HG03575 (cell line): Measurements from ENCODE around the gene GHRHR.

Experiments
- ATAC-seq: cut with Tn5 transposase; IDR thresholded peaks from one replicate; pipeline ENCODE4 v1.9.1; 2021; ENCODE audit not compliant: unreplicated experiment, insufficient number of reproducible peaks, low FRiP score; ENCODE audit errors: extremely low read depth

GHRHR gene

DNA sequence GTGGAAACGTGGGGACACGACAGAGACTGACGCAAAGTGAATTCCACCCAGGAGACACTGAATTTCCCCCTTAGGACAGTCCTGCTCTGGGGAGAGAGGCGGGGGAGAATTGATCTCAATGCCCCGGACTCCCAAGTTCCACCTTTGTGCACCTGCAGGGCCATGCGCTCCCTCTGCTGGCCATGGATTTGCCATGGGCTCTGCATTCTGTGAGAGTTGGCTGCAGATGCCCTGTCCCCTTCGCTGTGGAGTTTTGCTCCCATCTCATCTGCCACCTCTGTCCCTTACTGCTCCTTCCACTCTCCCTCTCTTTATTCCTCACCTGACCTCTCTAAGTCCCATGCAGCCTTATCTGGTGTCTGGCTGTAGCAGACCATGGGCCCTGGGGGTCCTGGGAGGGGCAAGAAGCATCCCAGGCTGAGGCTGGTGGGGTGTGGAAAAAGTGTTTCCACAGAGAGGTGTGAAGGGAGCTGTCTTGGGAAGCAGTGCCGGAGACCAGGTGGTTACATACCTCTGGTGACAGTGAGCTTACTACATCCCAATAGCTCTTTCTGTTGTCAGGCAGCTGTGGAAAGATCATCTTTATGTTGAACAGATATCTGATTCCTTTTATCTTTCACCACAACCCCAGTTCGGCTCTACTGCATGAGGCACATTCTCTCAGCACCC, 14.3 kb downstream of the GHRHR start:
- ATAC-seq, result no peak

DNA sequence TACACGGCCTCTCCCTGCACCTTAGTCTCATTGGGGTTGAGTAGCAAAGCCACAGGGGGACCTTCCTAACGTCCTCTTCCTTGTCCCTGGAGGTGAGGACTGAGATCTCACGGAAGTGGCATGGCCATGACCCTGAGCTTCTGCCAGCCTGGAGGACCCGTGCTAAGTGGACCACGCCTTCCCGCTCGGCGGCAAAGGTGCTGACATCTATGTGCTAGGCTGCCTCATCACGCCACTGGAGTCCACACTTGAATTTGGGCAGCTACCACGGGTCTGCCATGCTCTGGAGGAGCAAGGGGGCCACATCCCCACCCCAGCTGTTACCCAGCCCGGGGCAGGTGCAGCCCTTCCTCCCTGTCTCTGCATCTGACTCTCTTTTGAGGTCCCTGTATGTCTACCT, 15.3 kb downstream of the GHRHR start:
- ATAC-seq, result no peak

DNA sequence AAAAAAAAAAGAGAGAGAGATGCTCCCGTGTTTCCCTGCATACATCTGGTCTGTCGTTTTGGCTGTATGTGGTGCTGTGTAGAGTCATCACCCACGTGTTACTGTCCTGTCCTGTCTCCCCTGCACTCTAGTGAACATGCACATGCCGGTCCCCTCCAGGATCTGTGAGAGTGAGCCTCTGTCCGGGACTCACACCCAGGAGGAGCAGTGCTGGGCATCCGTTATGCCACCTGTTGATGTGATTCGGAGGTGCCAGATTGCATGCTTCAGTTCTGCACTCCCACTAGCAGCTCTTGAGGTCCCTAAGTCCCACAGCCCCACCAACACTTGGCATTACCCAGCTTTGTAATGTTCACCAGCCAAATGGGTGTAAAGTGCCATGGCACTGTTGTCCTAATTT, 16.4 kb downstream of the GHRHR start:
- ATAC-seq, result no peak

DNA sequence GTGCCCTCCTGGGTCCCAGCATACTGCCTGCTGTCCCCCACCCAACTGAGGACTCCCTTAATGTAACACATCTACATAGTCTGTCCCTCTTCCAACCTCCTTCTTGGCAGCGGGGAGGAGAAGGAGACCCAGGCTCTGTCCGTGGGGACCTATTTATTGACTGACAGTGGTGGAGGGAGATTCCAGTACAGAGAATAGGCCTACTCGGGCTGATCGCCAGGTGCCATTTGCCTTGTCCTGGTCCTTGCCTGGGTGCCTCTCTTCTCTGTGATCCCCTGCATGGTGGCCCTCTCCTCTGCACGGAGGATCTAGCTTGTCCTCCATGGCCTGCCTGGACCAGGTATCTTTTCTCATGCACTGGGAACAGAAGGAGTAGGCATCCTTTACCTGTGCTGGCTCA, 17.0 kb downstream of the GHRHR start:
- no peak for ATAC-seq

DNA sequence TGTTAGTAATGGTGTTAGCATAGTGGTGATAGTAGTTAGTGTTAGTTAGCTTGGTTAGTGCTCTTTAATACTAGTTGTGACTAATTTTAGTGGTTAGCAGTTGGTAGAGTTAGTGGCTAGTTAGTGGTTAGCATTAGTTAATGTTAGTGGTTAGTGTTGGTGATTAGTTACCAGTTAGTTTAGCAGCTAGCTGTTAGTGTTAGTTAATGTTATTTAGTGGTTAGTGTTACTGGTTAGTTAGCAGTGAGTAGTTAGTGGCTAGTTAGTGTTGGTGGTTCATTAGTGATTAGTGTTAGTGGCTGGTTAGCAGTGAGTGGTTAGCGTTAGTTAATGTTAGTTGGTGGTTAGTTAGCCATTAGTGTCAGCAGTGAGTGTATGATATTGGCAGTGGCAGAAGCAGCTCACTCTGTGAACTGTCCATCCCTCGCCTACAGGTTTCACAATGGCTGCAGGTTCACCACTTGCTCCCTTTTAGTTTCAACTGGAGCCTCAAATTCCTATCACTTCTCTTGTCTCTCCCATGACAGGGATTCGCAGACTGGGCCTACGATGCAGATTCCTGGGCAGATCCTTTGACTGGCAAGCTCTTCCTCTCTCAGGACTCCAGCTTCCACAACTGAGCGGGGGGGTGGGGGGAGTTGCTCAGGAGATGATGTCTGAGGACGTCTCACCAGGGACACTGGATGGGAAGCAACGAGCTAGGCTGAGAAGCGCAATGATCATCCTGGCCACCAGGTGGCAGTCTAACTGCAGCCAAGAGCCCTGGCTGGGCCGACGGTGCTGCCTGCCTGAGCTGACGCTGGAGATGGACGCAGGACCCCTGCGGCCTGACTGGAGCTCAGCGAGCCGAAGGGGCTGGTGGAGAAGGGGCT, 19.5 kb downstream of the GHRHR start:
- peak; percentile 53 for ATAC-seq

DNA sequence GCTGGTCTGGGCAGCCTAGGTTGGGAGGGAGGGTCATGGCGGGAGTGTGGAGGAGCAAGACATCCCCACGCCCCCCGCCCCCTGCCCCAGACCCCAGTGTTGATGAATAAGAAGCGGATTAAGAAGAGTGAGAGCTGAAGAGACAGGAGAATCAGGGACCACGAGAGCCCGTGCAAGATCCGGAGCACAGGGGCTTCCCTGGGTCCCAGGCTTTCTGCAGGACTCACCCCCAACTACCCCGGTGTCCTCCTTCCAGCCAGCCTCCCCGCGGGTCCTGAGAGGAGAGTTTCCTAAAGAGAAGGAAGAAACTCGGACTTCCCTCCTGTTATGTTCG, 20.1 kb downstream of the GHRHR start:
- no peak for ATAC-seq

DNA sequence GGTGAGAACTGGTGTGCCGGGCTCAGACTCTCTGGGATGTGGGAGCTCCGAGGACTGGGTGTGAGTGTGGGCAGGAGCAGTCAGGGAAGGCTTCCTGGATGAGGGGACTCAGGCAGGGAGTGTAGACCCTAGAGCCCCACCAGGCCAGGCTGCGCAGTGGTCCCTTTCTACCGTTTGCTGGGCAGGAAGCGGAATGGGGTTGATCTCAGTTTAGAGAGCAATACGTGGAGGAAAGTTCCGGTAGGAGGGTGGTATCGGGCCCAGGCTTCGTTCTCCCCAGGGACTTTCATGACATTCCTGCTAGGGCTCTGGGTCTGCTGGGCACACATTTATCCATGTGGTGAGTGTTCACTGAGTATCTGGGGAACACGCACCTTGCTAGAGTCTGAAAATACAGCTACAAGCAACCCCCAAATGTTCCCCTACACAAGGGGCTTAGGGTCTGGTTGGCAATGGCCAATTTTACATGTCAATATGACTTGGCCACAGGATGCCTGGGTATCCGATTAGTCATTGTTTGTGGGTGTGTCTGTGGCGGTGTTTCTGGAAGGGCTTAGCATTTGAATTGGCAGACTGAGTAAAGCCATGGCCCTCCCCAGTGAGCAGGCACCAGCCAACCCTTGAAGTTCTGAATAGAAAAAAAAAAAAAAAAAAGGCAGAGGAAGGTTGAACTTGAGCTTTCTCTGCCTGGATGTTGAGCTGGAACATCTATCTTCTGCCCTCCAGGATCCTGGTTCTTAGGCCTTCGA, 20.8 kb downstream of the GHRHR start:
- ATAC-seq, result no peak

DNA sequence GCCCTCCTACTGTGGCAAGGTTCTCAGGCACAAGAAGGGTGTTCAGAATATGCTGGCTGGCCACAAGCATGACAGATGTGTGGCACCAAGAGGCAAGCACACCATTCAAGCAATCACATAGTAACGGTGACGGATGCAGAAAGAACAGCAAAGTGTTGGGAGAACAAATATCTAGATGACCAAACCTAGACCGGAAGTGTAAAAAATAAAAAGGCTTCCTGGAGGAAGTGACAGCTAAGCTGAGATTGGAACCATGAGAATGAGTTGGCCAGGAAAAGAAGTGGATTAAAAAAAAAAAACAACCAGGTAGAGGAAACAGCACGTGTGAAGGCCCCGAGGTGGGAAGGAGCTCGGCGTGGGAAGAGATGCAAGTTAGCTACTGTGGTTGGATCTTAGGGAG, 22.0 kb downstream of the GHRHR start:
- no peak for ATAC-seq

DNA sequence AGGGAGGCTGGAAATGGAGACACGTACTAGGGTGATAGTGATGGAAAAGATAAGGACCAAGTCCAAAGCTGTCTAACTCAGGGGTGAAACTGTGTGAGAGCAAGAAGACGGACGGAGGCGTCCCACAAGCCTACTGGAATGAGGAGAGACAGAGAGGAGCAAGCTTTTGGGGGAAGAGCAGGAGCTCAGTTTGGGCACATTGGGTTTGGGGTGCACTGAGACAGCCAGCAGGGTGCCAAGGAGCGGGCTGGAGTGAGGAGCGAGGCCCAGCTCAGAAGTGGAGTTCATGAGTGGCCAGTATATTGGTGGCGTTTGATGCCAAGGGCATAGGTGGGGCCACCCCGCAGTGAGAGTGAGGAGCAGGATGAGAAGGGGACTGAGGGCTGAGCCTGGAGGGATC, 22.6 kb downstream of the GHRHR start:
- no peak for ATAC-seq

DNA sequence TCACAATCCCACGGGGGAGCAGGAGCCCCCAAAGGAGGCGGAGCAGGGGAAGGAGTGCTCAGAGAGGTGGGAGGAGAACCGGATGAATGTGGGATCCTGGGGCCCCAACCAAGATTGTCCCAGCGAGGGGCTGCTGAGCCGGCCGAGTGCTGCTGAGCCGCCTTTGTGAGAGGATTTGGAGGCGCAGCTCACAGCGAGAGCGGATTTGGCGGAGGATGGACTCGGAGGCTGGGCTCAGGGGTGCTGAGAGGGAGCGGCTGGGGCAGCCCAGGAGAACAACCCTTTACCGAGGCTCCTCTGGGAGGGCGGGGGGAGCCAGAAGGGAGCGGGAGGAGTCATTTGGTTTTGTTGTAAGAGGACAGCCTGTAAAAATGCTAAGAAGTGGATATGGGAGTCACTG, 23.0 kb downstream of the GHRHR start:
- ATAC-seq, result no peak

DNA sequence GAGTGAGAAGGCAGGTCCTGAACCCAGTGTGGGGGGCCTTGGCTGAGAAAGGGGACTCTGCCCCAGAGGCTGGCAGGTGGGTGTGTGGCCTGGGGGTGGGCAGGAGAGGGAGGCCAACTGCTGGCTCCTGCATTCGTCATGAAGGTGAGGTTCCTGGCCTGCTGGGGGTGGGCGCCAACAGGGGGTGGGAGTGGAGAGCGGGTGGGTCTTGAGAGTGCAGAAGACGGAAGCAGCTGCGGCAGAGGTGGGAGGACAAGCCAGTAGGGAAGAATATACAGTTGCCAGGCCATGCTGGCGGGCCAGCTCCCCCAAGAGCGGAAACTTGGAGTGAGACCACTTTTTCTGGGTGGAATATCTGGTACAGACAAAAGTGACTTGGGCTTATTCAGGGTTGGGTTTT, 23.4 kb downstream of the GHRHR start:
- ATAC-seq, result no peak

DNA sequence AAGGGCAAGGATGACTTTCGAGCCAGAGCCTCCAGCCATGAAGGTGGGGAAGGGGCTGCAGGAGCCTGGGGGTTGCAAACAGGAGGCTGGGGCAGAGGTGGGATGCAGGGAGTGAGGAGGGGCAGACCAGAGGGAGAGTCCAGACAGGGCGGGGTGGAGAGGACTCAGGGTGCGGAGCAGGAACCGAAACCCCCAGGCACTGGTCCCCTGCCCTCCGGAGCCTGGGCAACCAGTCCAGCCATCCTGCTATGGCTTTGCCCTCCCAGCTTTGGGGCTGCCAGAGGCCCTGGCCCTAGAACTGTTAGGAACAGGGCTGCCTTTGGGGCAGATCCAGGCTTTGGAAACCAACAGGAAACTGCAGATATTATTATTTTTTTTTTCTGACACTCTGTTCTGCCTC, 24.2 kb downstream of the GHRHR start:
- no peak for ATAC-seq

DNA sequence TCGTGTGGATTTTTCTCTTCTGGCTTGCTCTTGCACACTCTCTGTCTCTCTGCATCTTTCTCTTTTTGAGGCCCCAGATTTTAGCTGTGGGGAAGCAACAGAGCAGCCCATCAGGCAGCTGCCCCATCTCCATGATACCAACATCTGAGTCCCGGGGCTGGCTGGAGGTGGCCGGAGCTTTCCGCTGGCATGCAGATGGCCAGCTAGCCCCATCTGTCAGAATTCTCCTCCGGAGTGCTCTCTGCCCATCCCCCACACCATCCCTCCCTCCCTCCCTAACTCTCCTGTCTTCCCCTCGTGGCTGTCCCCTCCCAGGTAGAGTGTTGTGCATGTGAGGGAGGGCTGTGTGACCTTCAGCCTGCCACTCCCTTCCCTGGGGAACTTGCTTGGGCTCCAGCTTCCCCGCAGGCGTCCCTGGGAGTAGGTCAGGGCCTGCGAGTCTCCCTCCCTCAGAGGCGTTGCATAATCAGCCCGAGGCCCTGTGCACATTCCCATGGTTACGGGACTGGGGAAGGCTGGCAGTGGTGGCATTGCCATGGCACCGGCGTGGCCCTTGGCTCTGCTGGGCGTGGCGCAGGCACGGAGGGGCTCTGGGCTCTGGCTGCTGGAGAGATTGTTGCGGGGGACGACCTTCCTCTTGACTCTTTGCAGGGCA, 24.7 kb downstream of the GHRHR start:
- ATAC-seq, result no peak

DNA sequence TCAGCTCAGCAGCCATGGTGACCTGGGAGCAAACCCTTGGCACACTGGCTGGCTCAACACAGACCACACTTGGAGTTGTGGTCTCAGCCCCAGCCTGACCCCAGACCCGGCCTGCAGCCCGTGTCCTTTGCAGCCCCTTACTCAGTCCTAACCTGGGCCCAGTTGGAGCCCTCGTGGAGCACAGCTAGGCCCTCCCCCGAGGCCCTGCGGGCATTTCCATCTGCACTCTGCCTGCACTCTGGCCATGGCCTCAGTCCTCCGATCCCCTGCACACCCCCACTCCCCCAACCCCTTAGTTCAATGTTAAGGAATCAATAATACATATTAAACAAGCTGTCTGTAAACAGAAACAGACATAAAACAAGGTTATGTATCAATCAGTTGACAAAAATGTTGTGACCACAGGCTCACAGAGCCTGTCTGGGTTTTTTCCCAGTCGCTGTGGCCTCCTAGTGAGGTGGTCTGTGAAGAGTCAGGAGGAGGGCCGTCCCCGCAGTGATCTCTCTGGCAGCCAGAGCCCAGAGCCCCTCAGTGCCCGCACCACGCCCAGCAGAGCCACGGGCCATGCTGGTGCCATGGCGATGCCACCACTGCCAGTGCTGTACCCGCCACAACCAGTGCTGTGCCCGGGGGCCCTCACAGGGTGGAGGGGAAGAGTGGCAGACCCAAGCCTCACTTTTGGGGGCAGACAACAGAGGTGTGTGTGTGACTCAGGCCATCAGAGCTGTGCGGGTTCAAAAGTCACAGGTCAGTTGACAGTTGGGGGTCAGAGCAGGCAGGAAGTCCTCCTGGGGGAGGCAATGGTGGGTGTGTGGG, 25.5 kb downstream of the GHRHR start:
- no peak for ATAC-seq

DNA sequence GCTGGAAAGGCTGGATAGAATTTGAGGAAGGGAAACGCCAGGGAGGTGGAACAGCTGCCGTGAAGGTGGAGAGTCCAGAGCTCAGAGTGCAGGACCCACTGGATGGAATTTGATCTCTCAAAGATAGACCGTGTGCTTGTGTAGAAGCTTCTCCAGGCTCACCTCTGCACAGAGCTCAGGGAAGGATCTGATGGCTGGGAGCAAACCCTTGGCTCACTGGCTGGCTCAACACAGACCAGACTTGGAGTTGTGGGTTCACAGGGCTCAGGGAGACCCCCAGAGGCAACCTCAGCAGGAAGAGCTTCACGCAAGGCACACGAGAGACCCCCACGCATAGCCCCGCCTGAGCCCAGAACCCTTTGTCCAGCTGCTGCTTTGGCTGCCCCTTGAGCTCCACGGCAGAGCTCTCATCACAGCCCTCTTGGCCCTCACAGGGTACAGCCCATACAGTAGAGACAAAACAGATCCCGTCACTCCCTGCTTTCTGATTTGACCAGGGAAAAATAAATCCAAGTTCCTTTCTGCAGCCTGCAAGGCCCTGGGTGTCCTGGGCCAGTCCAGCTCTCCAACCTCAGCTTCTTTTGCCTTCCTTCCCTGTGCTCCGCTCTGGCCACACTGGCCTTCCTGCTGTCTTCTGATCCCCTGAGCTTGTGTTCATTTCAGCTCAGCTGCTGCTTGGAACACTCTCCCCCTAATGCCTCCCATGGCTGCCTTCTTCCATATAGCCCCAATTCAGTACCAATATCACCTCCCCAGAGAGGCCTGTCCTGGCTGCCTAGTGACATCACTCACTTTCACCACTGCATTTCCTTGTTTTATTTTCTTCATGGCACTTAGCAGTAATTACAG, 26.3 kb downstream of the GHRHR start:
- no peak for ATAC-seq

DNA sequence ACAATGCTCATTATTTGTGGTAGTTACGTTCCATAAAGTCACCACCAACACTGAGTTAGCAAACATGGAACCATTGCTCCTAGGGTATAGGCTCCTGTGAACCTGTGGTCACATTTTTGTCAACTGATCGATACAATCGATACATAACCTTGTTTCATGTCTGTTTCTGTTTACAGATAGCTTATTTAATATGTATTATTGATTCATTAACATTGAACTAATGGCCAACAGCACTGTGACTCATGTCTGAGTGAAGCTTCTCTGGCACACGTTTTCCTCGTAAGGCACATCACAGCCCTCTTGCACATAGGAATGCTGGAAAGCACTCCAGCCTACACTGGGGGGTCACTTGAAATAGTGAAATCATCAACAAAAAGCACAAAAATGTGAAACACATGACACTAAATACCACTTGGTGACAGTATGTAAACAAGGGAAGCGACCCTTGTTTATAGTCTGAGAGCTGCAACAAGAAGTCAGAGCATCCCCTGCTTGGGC, 27.0 kb downstream of the GHRHR start:
- no peak for ATAC-seq

DNA sequence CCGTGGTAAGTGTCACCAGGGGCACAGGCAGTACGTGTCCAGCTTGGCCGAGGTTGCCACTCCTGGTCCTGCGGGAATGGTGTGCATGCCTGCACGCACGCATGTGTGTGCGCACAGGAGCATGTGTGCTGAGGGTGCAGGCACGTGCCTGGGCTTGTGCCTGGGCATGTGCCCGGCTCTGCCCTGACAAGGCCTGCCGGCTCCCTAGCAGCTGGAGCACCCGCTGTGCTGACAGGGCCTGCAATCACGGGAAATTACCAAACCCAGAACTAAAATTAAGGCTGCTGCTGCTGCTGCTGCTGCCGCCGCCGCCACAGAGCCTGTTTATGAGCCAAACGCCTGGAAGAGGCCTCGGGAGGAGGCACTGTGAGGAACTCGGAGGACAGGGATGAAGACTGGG, 28.7 kb downstream of the GHRHR start:
- no peak for ATAC-seq
